Right lobe of liver (tissue), 6 donors: ENCODE measurements around the gene PPM1H. TPM values are rescaled to one million over a fixed set of nuclear protein-coding genes. Genes with fewer than 3 reads are reported as not detected.

Experiments used
- ATAC-seq, 4 donors: fragments of 200-7000 bp; cut with Tn5 transposase; one replicate each; pipeline ENCODE4 v1.9.1; 2020; ENCODE audit warnings: mild to moderate bottlenecking in 4 of 4, moderate library complexity in 4 of 4
- DNase-seq, 3 donors: peaks; one replicate each; pipeline ENCODE4 v3.0.0-alpha.2; 2020
- H3K27ac ChIP-seq, 3 donors: fragments of 200-600 bp; one replicate each; pipeline ENCODE4 v1.8.0; 2022
- H3K27me3 ChIP-seq, 2 donors: fragments of 200-600 bp; one replicate each; pipeline ENCODE4 v1.8.0; 2022
- H3K36me3 ChIP-seq, 4 donors: fragments of 200-600 bp; sonication (generic) in 1 of 4; one replicate each; pipeline versions ENCODE4 v1.5.1 to v1.8.0; 2017 to 2022; ENCODE audit warnings: control low read depth in 1 of 4
- H3K4me1 ChIP-seq, 4 donors: fragments of 200-600 bp; sonication (generic) in 1 of 4; one replicate each; pipeline versions ENCODE4 v1.5.1 to v1.8.0; 2017 to 2022; ENCODE audit warnings: control low read depth in 1 of 4
- H3K4me3 ChIP-seq, 3 donors: fragments of 200-600 bp; one replicate each; pipeline ENCODE4 v1.8.0; 2022
- H3K9me3 ChIP-seq, 4 donors: fragments of 200-600 bp; sonication (generic) in 1 of 4; one replicate each; pipeline versions ENCODE4 v1.5.1 to v1.8.0; 2017 to 2022; ENCODE audit warnings: control low read depth in 1 of 4
- CTCF ChIP-seq, 4 donors: fragments of 200-600 bp in 3 of 4; fragments of 450-650 bp in 1 of 4; IDR thresholded peaks; one replicate each; pipeline versions ENCODE4 v1.5.1 to v1.8.0; 2016 to 2022; ENCODE audit warnings: antibody characterized with exemption in 4 of 4, mild to moderate bottlenecking in 2 of 4
- POLR2A ChIP-seq: fragments of 450-650 bp; IDR thresholded peaks from one replicate; pipeline ENCODE4 v1.6.1; 2017; ENCODE audit warnings: antibody characterized with exemption, mild to moderate bottlenecking
- WGBS: methylation state at CpG from one replicate; pipeline ENCODE4 v1.1.6; 2018; ENCODE audit warnings: low coverage, low lambda C conversion rate; ENCODE audit not compliant: insufficient coverage; ENCODE audit errors: missing lambda C conversion rate; 5-methylcytosine and 5-hydroxymethylcytosine counted together
- intact Hi-C, 2 donors: fragments of 100-400 bp; cut with DNase I; formaldehyde crosslinking; loops; one replicate each; pipeline versions ENCODE4 v1.11.2 to v1.14.1; 2022
- total RNA-seq, 6 experiments: library from RNA; depleted of rRNA in 2 of 6; stranded (reverse); fragments of >200 nt in 2 of 6; fragmentation: NEBNext Ultra II Directional in 3 of 6; extraction: Animal tissue kit (Norgen Biotek cat#: 25700) in 3 of 6; gene quantifications; one replicate each; pipeline versions ENCODE4 v1.1.0 to v1.2.4, GENCODE V29; 2016 to 2023
- donor health status: DM: no; HTN: yes; CAD: no.
- donor health status: DM: no; HTN: no; CAD: no.
- donor health status: DM: no; HTN: no; CAD: no.
- donor health status: DM: no; HTN: yes; CAD: no.
- donor health status: DM: no; HTN: yes; CAD: no.

The PPM1H gene
- total RNA-seq, 6 experiments from 2014 or later, result 3.8 to 9.2 (median 6.5) TPM

GRCh38 chr12:62705846-62706245 lies 229.1 kb downstream of the PPM1H start:
- WGBS, result 45% methylated on average over 1 of the region's 4 CpGs
- intact Hi-C loops, result no loop called here
- no peaks in the 10 kb centered on the region for H3K9me3 ChIP-seq
- no peaks in the 10 kb centered on the region for H3K36me3 ChIP-seq
- TF ChIP-seq CTCF (IDR thresholded peaks at IDR 0.05) (no peak), POLR2A (no peak)
- no peak overlapping the region for H3K4me3 ChIP-seq
- ATAC-seq (no peak), DNase-seq (no peak)
- no peak overlapping the region for H3K27ac ChIP-seq
- no peaks in the 10 kb centered on the region for H3K27me3 ChIP-seq
- H3K4me1 ChIP-seq, result peaks cover 0 to 3% (median under 1%) of the 10 kb centered on the region in 4 donors

- ATAC-seq (peak in 3 of 4 donors; percentile 11 to 28 (median 20)), DNase-seq (no peak)
- no peaks in the 10 kb centered on the region for H3K36me3 ChIP-seq
- H3K9me3 ChIP-seq, result no peaks in the 10 kb centered on the region
- no peak overlapping the region for H3K27ac ChIP-seq
- no peak overlapping the region for H3K4me3 ChIP-seq
- no peaks in the 10 kb centered on the region for H3K27me3 ChIP-seq
- no peak for TF ChIP-seq POLR2A
- no peak for TF ChIP-seq CTCF (IDR thresholded peaks at IDR 0.05)
- H3K4me1 ChIP-seq, result peaks cover 0 to 3% (median under 1%) of the 10 kb centered on the region in 4 donors
- WGBS, result 67% methylated on average over 4 of the region's 4 CpGs
- intact Hi-C loops, result no loop called here
Measured at GRCh38 chr12:62703011-62703380, 232.0 kb downstream of the PPM1H start.

GRCh38 chr12:62701492-62701891 lies 233.5 kb downstream of the PPM1H start:
- WGBS, result 96% methylated on average over 3 of the region's 5 CpGs
- intact Hi-C loops, result no loop called here
- H3K36me3 ChIP-seq, result no peaks in the 10 kb centered on the region
- H3K27me3 ChIP-seq, result no peaks in the 10 kb centered on the region
- H3K9me3 ChIP-seq, result no peaks in the 10 kb centered on the region
- ATAC-seq, result no peak
- no peak for DNase-seq
- peaks cover 0 to 3% (median under 1%) of the 10 kb centered on the region in 4 donors for H3K4me1 ChIP-seq
- H3K4me3 ChIP-seq, result no peak overlapping the region
- no peak for TF ChIP-seq POLR2A
- TF ChIP-seq CTCF (IDR thresholded peaks at IDR 0.05), result no peak
- H3K27ac ChIP-seq, result no peak overlapping the region

GRCh38 chr12:62700091-62700880 lies 234.7 kb downstream of the PPM1H start:
- intact Hi-C loops, result no loop called here
- H3K4me3 ChIP-seq, result no peak overlapping the region
- H3K4me1 ChIP-seq, result peaks cover 0 to 3% (median under 1%) of the 10 kb centered on the region in 4 donors
- 79% methylated on average over 5 of the region's 5 CpGs for WGBS
- H3K36me3 ChIP-seq, result no peaks in the 10 kb centered on the region
- no peaks in the 10 kb centered on the region for H3K9me3 ChIP-seq
- DNase-seq (no peak), ATAC-seq (no peak)
- no peaks in the 10 kb centered on the region for H3K27me3 ChIP-seq
- no peak overlapping the region for H3K27ac ChIP-seq
- no peak for TF ChIP-seq CTCF (IDR thresholded peaks at IDR 0.05)
- TF ChIP-seq POLR2A, result no peak
